Calu3 (cell line): ENCODE data around the gene RNF157. TPM values are rescaled to one million over a fixed set of nuclear protein-coding genes. Genes with fewer than 3 reads are reported as not detected.

Experiments
- BruUV-seq: library from RNA; stranded (reverse); fragments of 400-500 nt; replicated peaks from 2 replicates; lab custom pipeline; 2021; lab: Mats Ljungman, UMichigan
- CTCF ChIA-PET: fragments of 300-600 bp; sonication (Branson Sonifier 250); formaldehyde crosslinking; loops from one replicate; lab custom pipeline; 2022; ENCODE audit warnings: antibody characterized with exemption; lab: Charles Lee
- DNase-seq: peaks from one replicate; pipeline ENCODE4 v3.0.0; 2022
- H3K27ac Mint-ChIP-seq: one replicate; pipeline ENCODE4 v1.8.0; 2022; ENCODE audit warnings: mixed read lengths; ENCODE audit not compliant: unreplicated experiment
- H3K27me3 Mint-ChIP-seq: one replicate; pipeline ENCODE4 v1.8.0; 2022; ENCODE audit warnings: mixed read lengths; ENCODE audit not compliant: unreplicated experiment
- H3K36me3 Mint-ChIP-seq: one replicate; pipeline ENCODE4 v1.8.0; 2022; ENCODE audit warnings: mild to moderate bottlenecking, moderate library complexity, mixed read lengths; ENCODE audit not compliant: insufficient read depth, unreplicated experiment
- H3K4me1 Mint-ChIP-seq: one replicate; pipeline ENCODE4 v1.8.0; 2022; ENCODE audit warnings: mild to moderate bottlenecking, low read depth, mixed read lengths; ENCODE audit not compliant: unreplicated experiment
- H3K4me3 Mint-ChIP-seq: one replicate; pipeline ENCODE4 v1.8.0; 2022; ENCODE audit warnings: mild to moderate bottlenecking, low read depth, moderate library complexity, mixed read lengths; ENCODE audit not compliant: unreplicated experiment
- H3K9me3 Mint-ChIP-seq: one replicate; pipeline ENCODE4 v1.8.0; 2022; ENCODE audit warnings: low read depth, mixed read lengths; ENCODE audit not compliant: unreplicated experiment
- CTCF ChIP-seq: fragments of 200-600 bp; IDR thresholded peaks from one replicate; pipeline ENCODE4 v1.8.0; 2022; ENCODE audit warnings: antibody characterized with exemption; ENCODE audit not compliant: unreplicated experiment
- intact Hi-C: fragments of 100-400 bp; cut with micrococcal nuclease; formaldehyde crosslinking; loops from one replicate; pipeline ENCODE4 v1.10.0; 2022; ENCODE audit not compliant: unreplicated experiment
- total RNA-seq: library from RNA; stranded (reverse); gene quantifications from 2 replicates; pipeline ENCODE4 v1.2.3, GENCODE V29; 2022

Gene RNF157
- total RNA-seq, 1 experiment from 2014 or later, result 17.6 TPM

GRCh38 chr17:76270770-76271668 is 30.7 kb upstream of the RNF157 start:
- Mint-ChIP-seq H3K27me3 (no peaks in the 10 kb centered on the region), H3K4me1 (peaks cover 9% of the 10 kb centered on the region), H3K27ac (no peak overlapping the region), H3K36me3 (peaks cover 73% of the 10 kb centered on the region), H3K9me3 (no peaks in the 10 kb centered on the region), H3K4me3 (no peak overlapping the region)
- BruUV-seq, result no TSS peak
- DNase-seq, result no peak
- intact Hi-C loops, result no loop called here
- no peak for TF ChIP-seq CTCF
- CTCF ChIA-PET, result interaction anchor here (1.0 kb wide), 1 partner anchor 9 kb away, joined by 3 read pairs; no protein-coding TSS in a partner anchor

GRCh38 chr17:76270127-76270592 is 29.9 kb upstream of the RNF157 start:
- Mint-ChIP-seq H3K27ac (no peak overlapping the region), H3K36me3 (peaks cover 75% of the 10 kb centered on the region), H3K4me1 (peaks cover 9% of the 10 kb centered on the region), H3K27me3 (no peaks in the 10 kb centered on the region), H3K9me3 (no peaks in the 10 kb centered on the region), H3K4me3 (no peak overlapping the region)
- no peak for TF ChIP-seq CTCF
- no peak for DNase-seq
- no TSS peak for BruUV-seq
- intact Hi-C loops, result no loop called here
- CTCF ChIA-PET, result interaction anchor here (1.0 kb wide), 2 partner anchors 9 to 10 kb away, joined by 3 read pairs; no protein-coding TSS in a partner anchor

GRCh38 chr17:76268991-76269981 is 29.0 kb upstream of the RNF157 start:
- H3K27ac Mint-ChIP-seq, result no peak overlapping the region
- no peak overlapping the region for H3K4me3 Mint-ChIP-seq
- no peaks in the 10 kb centered on the region for H3K9me3 Mint-ChIP-seq
- no peaks in the 10 kb centered on the region for H3K27me3 Mint-ChIP-seq
- intact Hi-C loops, result no loop called here
- H3K4me1 Mint-ChIP-seq, result peaks cover 14% of the 10 kb centered on the region
- H3K36me3 Mint-ChIP-seq, result peaks cover 83% of the 10 kb centered on the region
- no TSS peak for BruUV-seq
- CTCF ChIA-PET, result interaction anchor here (0.5 to 1.0 kb wide), 2 partner anchors 10 to 80 kb away, joined by 3 read pairs; no protein-coding TSS in a partner anchor
- no peak for DNase-seq
- TF ChIP-seq CTCF, result no peak
